CD4-positive, CD25-positive, alpha-beta regulatory T cell (primary cell): ENCODE data around the gene TRDMT1. TPM values are rescaled to one million over a fixed set of nuclear protein-coding genes. Genes with fewer than 3 reads are reported as not detected.

Source experiments
- ATAC-seq, 2 donors: fragments of 150-1000 bp; cut with Tn5 transposase; one replicate each; pipeline ENCODE4 v1.10.0; 2021; ENCODE audit warnings: low read depth in 2 of 2, moderate number of reproducible peaks in 2 of 2, moderate library complexity in 1 of 2
- DNase-seq, 3 donors: peaks; one replicate each; pipeline versions ENCODE4 v3.0.0 to v3.0.0-alpha.2; 2012 to 2022; ENCODE audit warnings: mixed read lengths in 1 of 3
- H3K27ac ChIP-seq: one replicate; pipeline ENCODE4 v1.7.0; 2013; ENCODE audit warnings: mild to moderate bottlenecking, low read length; ENCODE audit not compliant: insufficient read depth, poor library complexity, severe bottlenecking
- H3K27me3 ChIP-seq: one replicate; pipeline ENCODE4 v1.7.0; 2013; ENCODE audit warnings: low read length; ENCODE audit not compliant: control insufficient read depth, insufficient read depth
- H3K36me3 ChIP-seq: one replicate; pipeline ENCODE4 v1.7.0; 2013; ENCODE audit warnings: mild to moderate bottlenecking, low read length, moderate library complexity; ENCODE audit not compliant: control insufficient read depth, insufficient read depth
- H3K4me1 ChIP-seq: 2 replicates; pipeline ENCODE4 v1.7.0; 2013; ENCODE audit warnings: mild to moderate bottlenecking, low read length; ENCODE audit not compliant: insufficient read depth, control insufficient read depth, poor library complexity, severe bottlenecking
- H3K4me3 ChIP-seq: one replicate; pipeline ENCODE4 v1.7.0; 2013; ENCODE audit warnings: low read depth, mild to moderate bottlenecking, low read length, moderate library complexity
- H3K9me3 ChIP-seq, 2 experiments: 1 replicate in 1 of 2; 2 replicates in 1 of 2; pipeline ENCODE4 v1.7.0; 2013; ENCODE audit warnings: low read length in 2 of 2, mild to moderate bottlenecking in 1 of 2, moderate library complexity in 1 of 2; ENCODE audit not compliant: control insufficient read depth in 2 of 2
- H3K27ac Mint-ChIP-seq, 3 donors: one replicate each; pipeline ENCODE4 v1.8.0; 2020 to 2022; ENCODE audit warnings: mild to moderate bottlenecking in 3 of 3, mixed read lengths in 3 of 3, moderate library complexity in 2 of 3
- H3K27me3 Mint-ChIP-seq: one replicate; pipeline ENCODE4 v1.8.0; 2022; ENCODE audit warnings: mild to moderate bottlenecking, mixed read lengths
- H3K36me3 Mint-ChIP-seq: one replicate; pipeline ENCODE4 v1.8.0; 2020; ENCODE audit warnings: mixed read lengths
- H3K4me1 Mint-ChIP-seq, 4 donors: one replicate each; pipeline ENCODE4 v1.8.0; 2020 to 2022; ENCODE audit warnings: mixed read lengths in 4 of 4, mild to moderate bottlenecking in 1 of 4
- H3K4me3 Mint-ChIP-seq, 4 donors: one replicate each; pipeline ENCODE4 v1.8.0; 2020 to 2022; ENCODE audit warnings: mild to moderate bottlenecking in 4 of 4, mixed read lengths in 4 of 4, moderate library complexity in 3 of 4
- H3K9me3 Mint-ChIP-seq, 7 donors: one replicate each; pipeline ENCODE4 v1.8.0; 2020 to 2022; ENCODE audit warnings: mixed read lengths in 7 of 7, mild to moderate bottlenecking in 3 of 7, moderate library complexity in 2 of 7
- polyA plus RNA-seq, 4 donors: library from polyadenylated mRNA; unstranded; fragments of 300-500 nt; fragmentation: Illumina TruSeq; gene quantifications; one replicate each; pipeline ENCODE4 v1.2.3, GENCODE V29; 2021
- total RNA-seq: library from RNA; stranded (reverse); gene quantifications from one replicate; pipeline ENCODE4 v1.2.3, GENCODE V29; 2022

The TRDMT1 gene
- total and polyA plus RNA-seq, 5 donors from 2014 or later = 5.8 to 12.2 (median 8.2) TPM

DNA sequence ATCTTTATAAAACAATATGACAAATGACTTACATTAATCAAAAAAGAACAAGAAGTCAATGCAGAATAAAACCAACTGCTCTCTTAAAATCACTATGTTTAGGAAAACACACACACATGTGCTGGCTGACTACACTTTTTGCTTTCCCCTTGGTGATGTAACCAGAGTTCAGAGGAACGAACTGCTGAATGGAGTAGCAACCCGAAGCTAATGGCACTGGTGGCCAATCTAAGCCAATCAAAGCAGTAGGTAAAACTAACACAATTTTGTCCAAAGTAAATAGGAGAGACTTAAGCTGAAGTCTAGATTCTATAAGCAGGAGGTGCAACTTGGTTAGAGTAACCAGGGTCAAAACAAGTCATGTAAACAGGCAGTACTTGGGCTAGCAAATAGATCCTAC, 38.6 kb downstream of the TRDMT1 start:
- no peaks in the 10 kb centered on the region for H3K9me3 Mint-ChIP-seq
- peaks cover 0 to 5% (median 2%) of the 10 kb centered on the region in 4 donors for H3K4me1 Mint-ChIP-seq
- H3K27me3 Mint-ChIP-seq = no peaks in the 10 kb centered on the region
- ATAC-seq = no peak
- Histone ChIP-seq H3K27me3 (no peaks in the 10 kb centered on the region), H3K9me3 (no peaks in the 10 kb centered on the region), H3K4me3 (no peak overlapping the region), H3K4me1 (no peaks in the 10 kb centered on the region), H3K27ac (no peak overlapping the region), H3K36me3 (no peaks in the 10 kb centered on the region)
- no peak for DNase-seq
- H3K4me3 Mint-ChIP-seq = no peak overlapping the region
- no peak overlapping the region for H3K27ac Mint-ChIP-seq
- H3K36me3 Mint-ChIP-seq = peaks cover 11% of the 10 kb centered on the region

GRCh38 chr10:17161775-17162174, 39.7 kb downstream of the TRDMT1 start:
- no peaks in the 10 kb centered on the region for H3K9me3 Mint-ChIP-seq
- H3K4me1 Mint-ChIP-seq = peaks cover 0 to 5% (median 2%) of the 10 kb centered on the region in 4 donors

DNA sequence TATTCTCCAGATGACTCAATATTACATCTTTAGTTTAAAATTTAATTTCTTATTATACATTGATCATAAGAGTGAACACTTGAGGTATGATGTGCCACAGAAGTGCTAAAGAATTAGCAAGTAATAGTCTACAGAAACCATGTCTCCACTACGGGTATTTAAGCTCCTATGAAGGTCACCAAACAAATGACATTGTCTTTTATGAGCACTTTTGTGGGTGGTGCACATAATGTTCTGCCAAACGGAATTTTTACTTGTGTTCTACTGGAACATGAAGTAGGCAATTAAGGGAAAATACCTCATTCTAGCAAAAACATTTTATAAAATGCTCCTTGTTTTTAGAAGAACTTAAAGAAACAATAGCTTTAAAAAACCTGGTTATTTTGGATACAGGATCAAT, 44.4 kb downstream of the TRDMT1 start:
- no peaks in the 10 kb centered on the region for H3K4me1 ChIP-seq
- no peak overlapping the region for H3K27ac ChIP-seq
- no peaks in the 10 kb centered on the region for H3K27me3 ChIP-seq
- H3K36me3 ChIP-seq = no peaks in the 10 kb centered on the region
- peaks cover 0 to 4% (median 0%) of the 10 kb centered on the region in 4 donors for H3K4me1 Mint-ChIP-seq
- H3K9me3 ChIP-seq = no peaks in the 10 kb centered on the region
- H3K27me3 Mint-ChIP-seq = no peaks in the 10 kb centered on the region
- peaks cover 31% of the 10 kb centered on the region for H3K36me3 Mint-ChIP-seq
- H3K4me3 ChIP-seq = no peak overlapping the region
- no peak overlapping the region for H3K4me3 Mint-ChIP-seq
- no peak for ATAC-seq
- no peak for DNase-seq
- peak overlapping the region in 1 of 3 donors; percentile 74 for H3K27ac Mint-ChIP-seq
- H3K9me3 Mint-ChIP-seq = no peaks in the 10 kb centered on the region

More at GRCh38 chr10:17161775-17162174, 39.7 kb downstream of the TRDMT1 start:
- ATAC-seq (no peak), DNase-seq (no peak)
- H3K36me3 ChIP-seq = no peaks in the 10 kb centered on the region
- no peaks in the 10 kb centered on the region for H3K9me3 ChIP-seq
- Mint-ChIP-seq H3K36me3 (peaks cover 17% of the 10 kb centered on the region), H3K27me3 (no peaks in the 10 kb centered on the region), H3K4me3 (no peak overlapping the region), H3K27ac (no peak overlapping the region)
- H3K27me3 ChIP-seq = no peaks in the 10 kb centered on the region
- no peaks in the 10 kb centered on the region for H3K4me1 ChIP-seq
- H3K27ac ChIP-seq = no peak overlapping the region
- H3K4me3 ChIP-seq = no peak overlapping the region

DNA sequence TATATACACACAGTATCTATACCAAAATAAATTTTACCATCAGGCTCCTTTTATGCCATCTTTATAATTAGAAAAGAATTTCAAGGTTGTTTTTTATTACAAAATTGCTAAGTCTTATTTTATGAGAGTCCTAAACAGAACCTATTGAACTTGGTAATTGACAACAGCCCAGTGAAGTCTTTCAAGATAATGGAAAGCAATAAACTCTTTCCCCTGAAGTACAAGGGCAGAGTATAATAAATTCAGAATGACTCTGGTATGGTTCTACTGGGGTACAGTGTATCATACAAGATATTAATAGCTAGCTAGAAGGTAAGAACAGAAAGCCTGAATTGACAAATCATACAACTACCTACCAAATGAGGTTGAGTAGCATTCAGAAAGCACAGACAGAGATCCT, 45.6 kb downstream of the TRDMT1 start:
- Histone ChIP-seq H3K36me3 (no peaks in the 10 kb centered on the region), H3K4me3 (no peak overlapping the region), H3K27ac (no peak overlapping the region), H3K9me3 (no peaks in the 10 kb centered on the region), H3K27me3 (no peaks in the 10 kb centered on the region), H3K4me1 (no peaks in the 10 kb centered on the region)
- Mint-ChIP-seq H3K4me1 (peaks cover 0 to 4% (median 0%) of the 10 kb centered on the region in 4 donors), H3K27me3 (no peaks in the 10 kb centered on the region), H3K9me3 (no peaks in the 10 kb centered on the region), H3K27ac (no peak overlapping the region), H3K36me3 (peaks cover 30% of the 10 kb centered on the region), H3K4me3 (no peak overlapping the region)
- no peak for DNase-seq
- ATAC-seq = no peak

- no peaks in the 10 kb centered on the region for H3K9me3 ChIP-seq
- Mint-ChIP-seq H3K4me1 (peaks cover 0 to 4% (median 0%) of the 10 kb centered on the region in 4 donors), H3K4me3 (no peak overlapping the region), H3K9me3 (no peaks in the 10 kb centered on the region), H3K27ac (peak overlapping the region in 1 of 3 donors; percentile 12), H3K36me3 (peaks cover 32% of the 10 kb centered on the region), H3K27me3 (no peaks in the 10 kb centered on the region)
- no peaks in the 10 kb centered on the region for H3K4me1 ChIP-seq
- no peak for DNase-seq
- no peak overlapping the region for H3K4me3 ChIP-seq
- H3K36me3 ChIP-seq = no peaks in the 10 kb centered on the region
- no peak overlapping the region for H3K27ac ChIP-seq
- no peak for ATAC-seq
- H3K27me3 ChIP-seq = no peaks in the 10 kb centered on the region
These were observed 47.4 kb downstream of the TRDMT1 start for GRCh38 chr10:17154116-17154515.

GRCh38 chr10:17153321-17153720, 48.2 kb downstream of the TRDMT1 start:
- no peaks in the 10 kb centered on the region for H3K9me3 Mint-ChIP-seq
- peaks cover 0 to 4% (median 0%) of the 10 kb centered on the region in 4 donors for H3K4me1 Mint-ChIP-seq
- Histone ChIP-seq H3K27ac (no peak overlapping the region), H3K4me1 (no peaks in the 10 kb centered on the region), H3K36me3 (no peaks in the 10 kb centered on the region), H3K27me3 (no peaks in the 10 kb centered on the region), H3K4me3 (no peak overlapping the region), H3K9me3 (no peaks in the 10 kb centered on the region)
- no peak overlapping the region for H3K4me3 Mint-ChIP-seq
- no peak overlapping the region for H3K27ac Mint-ChIP-seq
- ATAC-seq = no peak
- peaks cover 32% of the 10 kb centered on the region for H3K36me3 Mint-ChIP-seq
- no peaks in the 10 kb centered on the region for H3K27me3 Mint-ChIP-seq
- DNase-seq = no peak

- no peaks in the 10 kb centered on the region for H3K36me3 ChIP-seq
- ATAC-seq (no peak), DNase-seq (no peak)
- Mint-ChIP-seq H3K27me3 (no peaks in the 10 kb centered on the region), H3K9me3 (no peaks in the 10 kb centered on the region), H3K27ac (no peak overlapping the region), H3K36me3 (peaks cover 31% of the 10 kb centered on the region), H3K4me1 (peaks cover 0 to 3% (median 0%) of the 10 kb centered on the region in 4 donors), H3K4me3 (no peak overlapping the region)
- H3K9me3 ChIP-seq = no peaks in the 10 kb centered on the region
- H3K4me1 ChIP-seq = no peaks in the 10 kb centered on the region
- H3K27ac ChIP-seq = no peak overlapping the region
- H3K4me3 ChIP-seq = no peak overlapping the region
- no peaks in the 10 kb centered on the region for H3K27me3 ChIP-seq
These were observed 49.8 kb downstream of the TRDMT1 start for GRCh38 chr10:17151716-17152115.

GRCh38 chr10:17147884-17148489, 53.5 kb downstream of the TRDMT1 start:
- H3K4me3 ChIP-seq = no peak overlapping the region
- no peak for ATAC-seq
- H3K36me3 ChIP-seq = no peaks in the 10 kb centered on the region
- Mint-ChIP-seq H3K4me1 (peaks cover 8 to 21% (median 13%) of the 10 kb centered on the region in 4 donors), H3K27ac (no peak overlapping the region), H3K27me3 (no peaks in the 10 kb centered on the region), H3K4me3 (no peak overlapping the region), H3K9me3 (no peaks in the 10 kb centered on the region), H3K36me3 (peaks cover 28% of the 10 kb centered on the region)
- H3K27ac ChIP-seq = no peak overlapping the region
- H3K9me3 ChIP-seq = no peaks in the 10 kb centered on the region
- no peaks in the 10 kb centered on the region for H3K27me3 ChIP-seq
- peaks cover 4% of the 10 kb centered on the region for H3K4me1 ChIP-seq
- no peak for DNase-seq
